Tracheal epithelial cell (primary cell): Measurements from ENCODE around the gene LRFN4. TPM values are rescaled to one million over a fixed set of nuclear protein-coding genes. Genes with fewer than 3 reads are reported as not detected.

Source experiments
- total RNA-seq: library from RNA; depleted of rRNA; stranded (reverse); fragments of >200 nt; gene quantifications from 2 replicates; pipeline ENCODE4 v1.2.1, GENCODE V29; 2014

The LRFN4 gene
- 26.7 and 37.3 TPM in 2 replicates for total RNA-seq

DNA sequence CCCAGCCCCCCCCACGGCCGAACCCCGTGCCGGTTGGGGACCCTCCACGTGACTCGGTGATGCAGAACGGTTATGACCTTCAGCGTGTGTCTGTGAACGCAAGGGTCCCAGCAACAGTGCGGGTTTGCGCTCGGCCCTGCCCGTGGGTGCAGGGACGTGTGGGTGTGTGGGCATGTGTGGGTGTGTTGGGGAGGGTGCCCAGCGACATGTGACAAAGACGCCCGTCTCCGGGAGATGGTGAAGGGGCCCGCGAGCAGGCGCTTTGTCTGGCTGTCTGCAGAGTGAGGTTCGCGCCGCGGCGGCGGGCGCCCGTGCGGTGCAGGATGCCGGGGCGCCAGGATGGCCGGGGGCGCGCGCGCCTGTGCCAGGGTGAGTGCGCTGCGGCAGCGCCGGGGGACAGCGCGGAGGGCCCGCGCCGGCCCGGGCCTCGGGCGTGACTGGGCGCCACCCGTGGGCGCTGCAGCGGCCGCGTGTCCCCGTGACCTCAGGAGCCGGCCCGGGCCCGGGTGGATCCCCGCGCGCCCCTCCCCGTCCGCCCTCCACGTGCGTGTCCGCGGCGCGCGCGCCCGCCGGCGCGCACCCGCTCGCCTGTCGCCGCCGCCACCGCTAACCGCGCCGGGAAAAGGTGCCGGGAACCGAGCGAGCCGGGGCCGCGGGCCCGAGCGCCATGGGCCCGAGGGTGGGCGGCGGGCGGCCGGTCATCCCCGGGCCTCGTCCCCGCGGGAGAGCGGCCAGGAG lies at the start of gene LRFN4:
Gene LRFN4 (plus strand): TSS at position 569 of the 738 bp plus-strand sequence. CDS start 681 bp downstream, outside the sequence.

GRCh38 chr11:66842896-66843775 lies 13.7 kb upstream of the LRFN4 start, which contains the start of gene RCE1:
Gene RCE1 (plus strand): TSS chr11:66843441. CDS start chr11:66843456, 15 bp downstream.

Other genes with a start within 250 kb of the LRFN4 start
- 8.1 and 10.4 TPM in 2 replicates for gene RBM14, start 240.4 kb upstream of the LRFN4 start, total RNA-seq
- gene RBM4, start 218.4 kb upstream of the LRFN4 start, total RNA-seq, result 79.5 and 91.1 TPM in 2 replicates
- 9.4 and 15.8 TPM in 2 replicates for gene RBM4B, start 179.2 kb upstream of the LRFN4 start, total RNA-seq
- 87.0 and 92.1 TPM in 2 replicates for gene SPTBN2, start 127.8 kb upstream of the LRFN4 start, total RNA-seq
- 28.1 and 34.9 TPM in 2 replicates for gene RCE1, start 13.6 kb upstream of the LRFN4 start, total RNA-seq
- 18.1 and 29.4 TPM in 2 replicates for gene PC, start 101.3 kb downstream of the LRFN4 start, total RNA-seq
- not detected in 2 replicates for gene C11orf86, start 118.2 kb downstream of the LRFN4 start, total RNA-seq
- gene SYT12, start 166.1 kb downstream of the LRFN4 start, total RNA-seq, result 3.2 and 5.8 TPM in 2 replicates
- gene RHOD, start 199.8 kb downstream of the LRFN4 start, total RNA-seq, result 149 and 225 TPM in 2 replicates